Fibroblast of mammary gland (primary cell): ENCODE results near the gene NOS1AP.

Experiments used
- DNase-seq: peaks from one replicate; pipeline ENCODE4 v3.0.0-alpha.2; 2010; ENCODE audit warnings: low read depth
- H3K4me3 ChIP-seq: 2 replicates; pipeline ENCODE4 v1.5.1; 2011; ENCODE audit warnings: low read depth, mild to moderate bottlenecking, low read length, moderate library complexity; ENCODE audit not compliant: control insufficient read depth
- CTCF ChIP-seq: conservative IDR thresholded peaks from 2 replicates; pipeline ENCODE4 v1.5.1; 2011; ENCODE audit warnings: low read depth, low read length, inconsistent platforms; ENCODE audit not compliant: control insufficient read depth, insufficient read depth

Gene NOS1AP

GRCh38 chr1:162186026-162186374, 116.5 kb downstream of the NOS1AP start:
- TF ChIP-seq CTCF: no peak
- DNase-seq: no peak
- no peak overlapping the region for H3K4me3 ChIP-seq

- no peak for TF ChIP-seq CTCF
- no peak for DNase-seq
- no peak overlapping the region for H3K4me3 ChIP-seq
These were observed 116.9 kb downstream of the NOS1AP start for GRCh38 chr1:162186406-162186805.

GRCh38 chr1:162187687-162188276, 118.3 kb downstream of the NOS1AP start:
- DNase-seq: peak; percentile 55
- no peak for TF ChIP-seq CTCF
- H3K4me3 ChIP-seq: no peak overlapping the region

GRCh38 chr1:162189345-162189744, 119.9 kb downstream of the NOS1AP start:
- DNase-seq: no peak
- H3K4me3 ChIP-seq: no peak overlapping the region
- no peak for TF ChIP-seq CTCF

- no peak for TF ChIP-seq CTCF
- DNase-seq: no peak
- H3K4me3 ChIP-seq: no peak overlapping the region
These were observed 122.2 kb downstream of the NOS1AP start for GRCh38 chr1:162191396-162192305.

- TF ChIP-seq CTCF: no peak
- DNase-seq: no peak
- H3K4me3 ChIP-seq: no peak overlapping the region
These were observed 122.8 kb downstream of the NOS1AP start for GRCh38 chr1:162192306-162192678.

GRCh38 chr1:162192763-162193162, 123.3 kb downstream of the NOS1AP start:
- TF ChIP-seq CTCF: no peak
- DNase-seq: no peak
- no peak overlapping the region for H3K4me3 ChIP-seq
